Stimulated activated CD4-positive, alpha-beta T cell treated with anti-CD3 and anti-CD28 coated beads, TNF-alpha, amount 100 ng/mL, for 1 hour (primary cell): Measurements from ENCODE around the gene CCDC27.
A peak's percentile ranks its signal among the peaks of the same experiment; 100 is the strongest.

Experiments used
- DNase-seq, 3 donors: peaks; one replicate each; pipeline ENCODE4 v3.0.0-alpha.2; 2020; ENCODE audit warnings: low read depth in 3 of 3, low spot score in 1 of 3

Gene CCDC27

GRCh38 chr1:3774276-3774945 is 22.2 kb downstream of the CCDC27 start:
- no peak for DNase-seq

DNA sequence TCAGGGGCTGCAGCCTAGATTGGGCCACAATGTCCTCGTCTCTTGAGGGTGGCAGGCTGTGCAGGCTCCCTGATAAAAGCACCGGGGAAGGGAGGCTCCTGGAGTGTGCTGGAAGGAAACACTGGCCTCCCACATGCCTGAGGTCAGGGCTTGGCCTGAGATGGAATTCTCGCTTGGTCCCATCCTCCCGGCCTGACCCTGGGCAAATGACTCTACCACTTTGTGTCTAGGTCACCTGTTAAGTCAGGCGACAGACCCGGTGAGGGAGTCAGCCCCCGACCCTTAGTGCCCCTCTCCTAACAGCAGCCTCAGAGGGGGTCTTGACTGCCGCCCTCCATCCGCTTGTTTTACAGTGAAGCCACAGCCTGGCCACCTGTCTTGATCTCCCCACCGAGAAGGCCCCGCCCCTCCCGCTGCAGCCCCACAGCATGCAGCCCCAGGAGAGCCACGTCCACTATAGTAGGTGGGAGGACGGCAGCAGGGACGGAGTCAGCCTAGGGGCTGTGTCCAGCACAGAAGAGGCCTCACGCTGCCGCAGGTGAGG is 22.8 kb downstream of the CCDC27 start:
- no peak for DNase-seq

- peak in 1 of 3 donors; percentile 22 for DNase-seq
These were observed 23.4 kb downstream of the CCDC27 start for GRCh38 chr1:3775490-3776230.

DNA sequence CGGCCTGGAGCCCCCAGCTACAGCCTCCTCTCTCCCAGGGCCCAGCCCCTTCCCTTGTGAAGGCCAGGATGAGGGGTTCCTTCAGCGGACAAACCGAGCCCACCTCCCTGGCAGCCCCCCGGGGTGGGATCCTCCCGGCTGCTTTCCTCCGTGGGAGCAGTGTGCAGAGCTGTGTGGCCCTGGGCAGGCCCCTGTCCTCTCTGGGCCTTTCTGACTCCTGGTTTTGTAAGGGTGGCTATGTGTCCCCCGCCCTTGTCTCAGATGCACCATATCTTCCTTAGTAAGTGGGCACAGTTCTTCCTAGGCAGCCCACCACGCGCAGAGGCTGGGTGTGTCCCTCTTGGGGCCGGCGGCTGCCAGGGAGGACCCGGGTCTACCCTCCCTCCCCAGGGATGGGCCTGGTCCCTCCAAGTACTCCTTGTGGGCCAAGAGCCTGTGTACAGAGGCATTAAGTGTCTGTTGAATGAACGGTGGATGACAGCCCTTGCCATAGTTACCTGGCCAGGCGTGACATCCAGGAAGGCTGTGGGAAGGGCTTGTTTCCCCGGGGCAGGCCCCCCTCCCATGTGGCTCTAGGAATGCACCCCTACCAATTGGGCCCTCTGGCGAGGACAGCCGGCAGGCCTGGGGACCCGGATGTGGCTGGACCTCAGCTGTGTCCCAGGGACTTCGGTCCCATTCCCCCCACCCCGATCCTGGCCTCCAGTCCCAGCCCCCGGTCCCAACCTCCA is 24.1 kb downstream of the CCDC27 start:
- DNase-seq, result no peak

DNA sequence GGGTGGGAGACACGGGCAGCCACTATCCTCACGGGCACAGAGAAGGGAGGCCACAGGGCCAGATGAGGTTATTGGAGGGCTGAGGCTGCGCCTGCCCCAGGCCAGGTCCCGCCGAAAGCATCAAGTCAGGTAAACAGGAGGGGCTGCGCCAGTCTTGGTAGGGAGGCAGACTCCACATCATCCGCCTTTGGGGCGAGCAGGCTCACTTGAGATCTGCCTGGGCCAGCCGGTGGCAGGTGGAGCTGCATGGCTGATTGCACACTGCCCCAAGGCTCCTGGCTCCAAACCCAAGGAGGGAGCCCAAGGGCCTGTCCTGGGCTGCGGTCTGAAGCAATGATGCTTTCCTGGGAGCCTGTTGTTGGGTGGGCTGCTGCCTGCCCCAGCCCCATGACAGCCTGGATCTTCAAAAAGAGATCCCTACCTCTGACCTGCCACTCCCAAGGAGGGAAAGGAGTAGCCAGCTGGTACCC is 24.9 kb downstream of the CCDC27 start:
- no peak for DNase-seq

- DNase-seq, result no peak
These were observed 25.7 kb downstream of the CCDC27 start for GRCh38 chr1:3777647-3778589.

- DNase-seq, result no peak
These were observed 26.5 kb downstream of the CCDC27 start for GRCh38 chr1:3778590-3779264.

DNA sequence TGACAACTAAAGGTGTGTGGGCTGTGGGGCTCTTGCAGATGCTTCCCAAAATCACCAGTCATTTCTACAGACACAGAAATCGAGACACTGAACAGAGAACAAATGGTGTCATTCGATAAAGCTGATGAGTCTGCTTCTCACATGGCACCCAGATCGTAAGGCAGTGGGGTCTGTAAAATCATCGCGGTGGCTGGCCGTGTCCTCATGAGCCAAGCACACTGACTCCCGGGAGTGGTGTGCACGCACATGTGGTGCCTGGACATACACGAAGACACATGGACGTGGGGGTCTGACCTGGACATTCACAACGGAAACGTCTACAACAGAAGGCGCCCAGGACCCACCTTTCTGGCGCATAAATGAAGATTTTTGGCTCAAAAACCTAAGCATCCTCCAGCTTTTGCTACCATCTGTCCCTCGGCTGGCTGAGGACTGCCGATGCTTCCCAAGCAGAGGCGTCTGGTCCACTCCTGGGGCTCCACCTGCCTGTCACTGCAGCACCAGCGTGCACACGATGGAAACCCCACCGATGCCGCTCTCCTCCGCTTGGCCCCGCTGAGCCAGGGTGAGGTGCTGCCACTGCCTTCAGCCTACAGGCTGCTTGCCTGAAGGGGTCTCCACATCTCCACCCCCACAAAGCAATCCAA is 27.1 kb downstream of the CCDC27 start:
- no peak for DNase-seq

GRCh38 chr1:3779912-3780416 is 27.7 kb downstream of the CCDC27 start:
- no peak for DNase-seq

- DNase-seq, result no peak
These were observed 28.7 kb downstream of the CCDC27 start for GRCh38 chr1:3780901-3781300.

GRCh38 chr1:3783651-3784474 is 31.6 kb downstream of the CCDC27 start:
- DNase-seq, result no peak

DNA sequence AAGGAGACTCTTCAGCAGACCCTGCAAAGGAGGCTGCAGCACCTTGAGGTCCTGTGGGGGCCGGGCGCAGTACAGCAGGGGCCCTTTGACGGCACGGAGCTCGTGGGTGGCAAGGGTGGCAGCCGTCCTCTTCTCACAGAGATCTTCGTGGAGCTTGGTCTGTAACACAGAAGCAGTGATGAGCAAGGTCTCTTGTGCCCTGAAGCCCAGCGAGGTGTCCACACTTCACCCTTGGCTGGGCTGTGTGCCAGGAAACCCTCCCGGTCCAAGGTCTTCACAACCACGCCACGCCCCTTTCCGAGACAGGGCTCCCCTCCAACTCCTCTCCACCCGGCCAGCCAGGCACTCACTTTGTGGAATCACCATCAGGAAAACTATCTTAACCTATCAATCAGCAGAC is 32.8 kb downstream of the CCDC27 start:
- DNase-seq, result no peak

DNA sequence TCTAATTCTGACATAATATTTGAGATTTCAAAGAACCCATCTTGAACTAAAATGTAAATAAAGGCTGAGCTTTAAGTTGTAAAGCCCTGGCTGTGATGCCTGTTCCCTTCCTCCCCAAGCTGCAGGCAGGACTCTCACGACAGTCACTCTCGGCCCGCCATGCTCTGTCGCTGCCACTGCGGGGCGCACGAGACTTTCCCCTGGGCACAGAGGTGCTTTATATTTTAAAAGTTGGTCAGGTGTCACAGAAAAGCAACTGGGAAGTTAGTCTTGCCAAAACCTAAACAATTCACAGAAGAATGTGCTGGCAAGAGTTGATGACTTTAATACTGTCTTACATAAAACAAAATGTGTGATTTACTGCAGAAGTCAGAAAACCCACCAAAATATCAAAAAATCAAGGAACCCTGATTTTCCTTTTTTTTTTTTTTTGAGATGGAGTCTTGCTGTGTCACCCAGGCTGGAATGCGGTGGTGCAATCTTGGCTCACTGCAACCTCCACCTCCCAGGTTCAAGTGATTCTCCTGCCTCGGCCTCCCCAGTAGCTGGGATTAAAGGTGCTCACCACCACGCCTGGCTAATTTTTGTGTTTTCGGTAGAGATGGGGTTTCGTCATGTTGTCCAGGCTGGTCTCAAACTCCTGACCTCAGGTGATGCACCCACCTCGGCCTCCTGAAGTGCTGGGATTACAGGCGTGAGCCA is 33.4 kb downstream of the CCDC27 start:
- no peak for DNase-seq

GRCh38 chr1:3786468-3787348 is 34.5 kb downstream of the CCDC27 start:
- no peak for DNase-seq

DNA sequence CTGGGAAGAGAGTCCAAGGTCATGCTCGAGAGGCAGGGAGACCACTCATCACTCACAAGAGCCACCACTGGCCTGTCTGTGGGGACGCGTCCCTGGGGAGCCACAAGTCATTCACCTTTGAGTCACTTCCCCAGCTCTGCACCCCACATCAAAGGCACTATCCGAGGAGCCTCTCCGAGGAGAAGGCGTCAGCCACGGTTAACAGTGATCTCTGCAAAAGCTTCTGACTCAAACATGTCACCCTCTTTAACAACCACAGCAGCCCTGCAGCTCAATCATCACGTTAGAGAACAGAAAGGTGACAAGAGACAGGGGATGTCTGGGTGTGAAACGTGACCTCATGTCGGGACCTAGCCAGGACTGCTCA is 35.1 kb downstream of the CCDC27 start:
- no peak for DNase-seq

DNA sequence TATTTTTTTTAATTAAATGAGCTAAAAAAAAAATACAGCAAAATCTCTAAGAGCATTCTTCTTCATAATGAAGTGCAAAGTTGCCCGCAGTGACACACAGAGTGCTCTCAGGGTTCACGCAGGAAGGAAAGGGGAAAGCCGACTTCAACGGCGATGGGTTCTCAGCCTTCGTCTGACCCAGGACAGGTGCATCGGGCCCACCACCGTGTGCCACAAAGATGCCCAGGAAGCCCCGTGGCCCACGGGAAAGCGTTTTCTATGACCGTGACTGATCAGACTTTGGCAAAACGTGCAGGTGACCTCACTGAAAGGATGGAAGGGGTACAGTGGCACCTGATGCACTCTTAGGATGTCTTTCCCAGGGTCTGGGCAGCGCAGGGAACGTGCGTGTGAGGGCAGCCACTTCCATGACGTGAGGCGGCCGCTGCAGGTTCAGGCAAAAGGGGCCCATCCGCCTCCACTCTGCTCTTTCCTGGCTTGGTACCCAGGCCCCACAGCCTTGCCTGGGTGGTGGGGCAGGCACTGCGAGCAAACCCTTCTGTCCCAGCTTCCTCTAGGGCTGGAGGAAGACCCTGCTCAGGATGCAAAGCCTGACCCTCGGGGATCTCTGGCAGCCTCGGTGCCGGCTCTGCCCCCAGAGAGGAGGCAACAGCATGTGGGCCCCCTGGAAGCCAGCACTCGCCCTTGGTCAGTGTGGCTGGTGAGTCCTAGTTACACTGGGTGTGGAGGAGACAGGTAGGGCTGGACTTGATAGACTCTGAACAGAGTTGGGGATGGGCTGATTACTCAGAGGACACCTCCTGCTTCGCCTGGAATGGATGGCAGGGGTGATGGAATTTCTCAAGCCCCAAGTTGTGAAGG is 35.7 kb downstream of the CCDC27 start:
- no peak for DNase-seq
